AG04449 (cell line): ENCODE data around the gene HSD17B1.

Experiments
- CTCF ChIA-PET: fragments of 350-600 bp; formaldehyde crosslinking; extraction: SDS; loops from one replicate; lab custom pipeline; 2021; ENCODE audit warnings: antibody characterized with exemption; lab: Yijun Ruan, JAX
- POLR2A ChIA-PET: fragments of 400-600, 350-600 bp; formaldehyde crosslinking; extraction: SDS; loops from one replicate; lab custom pipeline; 2020; ENCODE audit warnings: antibody characterized with exemption, inconsistent platforms; lab: Yijun Ruan, JAX
- DNase-seq: peaks from one replicate; pipeline ENCODE4 v3.0.0-alpha.2; 2010; ENCODE audit warnings: low read depth, low spot score
- H3K4me3 ChIP-seq: 2 replicates; pipeline ENCODE4 v1.5.1; 2011; ENCODE audit warnings: low read depth, mild to moderate bottlenecking, control low read depth, low read length
- CTCF ChIP-seq: IDR thresholded peaks from one replicate; pipeline ENCODE4 v1.5.1; 2011; ENCODE audit warnings: mild to moderate bottlenecking, moderate library complexity, low read length, control low read depth, inconsistent platforms; ENCODE audit not compliant: insufficient read depth; ENCODE audit errors: missing control alignments

HSD17B1 gene

GRCh38 chr17:42548070-42548837 lies 4.5 kb upstream of the HSD17B1 start:
- TF ChIP-seq CTCF: peak; percentile 52
- H3K4me3 ChIP-seq: peak overlapping the region; percentile 43
- POLR2A ChIA-PET: interaction anchor here (1.1 to 1.7 kb wide), 2 partner anchors 11 to 12 kb away, joined by 3 to 10 read pairs; partner anchors contain the start of gene NAGLU
- DNase-seq: no peak
- CTCF ChIA-PET: interaction anchor here (1.0 to 2.3 kb wide), 2 partner anchors 12 to 226 kb away, joined by 4 to 9 read pairs; partner anchors contain the start of gene NAGLU

GRCh38 chr17:42548993-42549755 lies 3.5 kb upstream of the HSD17B1 start:
- ChIA-PET CTCF (interaction anchor here (1.0 to 2.3 kb wide), 2 partner anchors 13 to 227 kb away, joined by 4 to 9 read pairs; partner anchors contain the start of gene NAGLU), POLR2A (interaction anchor here (0.6 to 1.7 kb wide), 2 partner anchors 13 to 215 kb away, joined by 3 to 10 read pairs; partner anchors contain the start of gene NAGLU)
- TF ChIP-seq CTCF: no peak
- DNase-seq: no peak
- H3K4me3 ChIP-seq: no peak overlapping the region

GRCh38 chr17:42553161-42553818 lies 567 bp downstream of the HSD17B1 start:
- H3K4me3 ChIP-seq: peak overlapping the region; percentile 78
- ChIA-PET CTCF (interaction anchor here (1.1 kb wide), 1 partner anchor 17 kb away, joined by 3 read pairs; the partner anchor contains the start of gene NAGLU), POLR2A (interaction anchor here (0.6 to 1.1 kb wide), 2 partner anchors 53 to 113 kb away, joined by 3 to 6 read pairs; no protein-coding TSS in a partner anchor)
- TF ChIP-seq CTCF: no peak
- no peak for DNase-seq

DNA sequence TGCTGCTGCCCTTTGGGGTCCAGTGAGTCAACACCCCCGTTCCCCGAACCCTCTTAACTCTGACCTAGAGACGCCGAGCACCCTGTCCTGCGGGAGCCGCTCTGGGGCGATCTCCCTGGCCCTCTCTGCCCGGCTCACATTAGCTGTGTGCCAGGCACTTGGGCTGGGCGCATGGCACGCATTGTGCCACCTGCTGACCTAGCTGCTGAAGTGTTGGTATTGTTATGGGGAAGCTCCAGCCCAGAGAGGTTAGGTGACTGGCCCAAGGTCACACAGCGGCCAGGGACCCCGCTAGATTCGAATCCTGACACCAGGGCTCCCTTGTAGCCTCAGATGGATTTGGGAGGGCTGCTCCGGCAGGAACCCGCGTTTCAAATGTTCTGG lies 1.1 kb downstream of the HSD17B1 start:
- ChIA-PET POLR2A (interaction anchor here (0.9 to 1.2 kb wide), 3 partner anchors 11 to 112 kb away, joined by 3 to 4 read pairs (median 4); partner anchors contain the start of gene MLX), CTCF (interaction anchor here (1.1 to 2.0 kb wide), 3 partner anchors 11 to 24 kb away, joined by 3 to 5 read pairs (median 3); partner anchors contain the start of genes NAGLU and PSMC3IP)
- TF ChIP-seq CTCF: no peak
- DNase-seq: no peak
- peak overlapping the region; percentile 78 for H3K4me3 ChIP-seq

DNA sequence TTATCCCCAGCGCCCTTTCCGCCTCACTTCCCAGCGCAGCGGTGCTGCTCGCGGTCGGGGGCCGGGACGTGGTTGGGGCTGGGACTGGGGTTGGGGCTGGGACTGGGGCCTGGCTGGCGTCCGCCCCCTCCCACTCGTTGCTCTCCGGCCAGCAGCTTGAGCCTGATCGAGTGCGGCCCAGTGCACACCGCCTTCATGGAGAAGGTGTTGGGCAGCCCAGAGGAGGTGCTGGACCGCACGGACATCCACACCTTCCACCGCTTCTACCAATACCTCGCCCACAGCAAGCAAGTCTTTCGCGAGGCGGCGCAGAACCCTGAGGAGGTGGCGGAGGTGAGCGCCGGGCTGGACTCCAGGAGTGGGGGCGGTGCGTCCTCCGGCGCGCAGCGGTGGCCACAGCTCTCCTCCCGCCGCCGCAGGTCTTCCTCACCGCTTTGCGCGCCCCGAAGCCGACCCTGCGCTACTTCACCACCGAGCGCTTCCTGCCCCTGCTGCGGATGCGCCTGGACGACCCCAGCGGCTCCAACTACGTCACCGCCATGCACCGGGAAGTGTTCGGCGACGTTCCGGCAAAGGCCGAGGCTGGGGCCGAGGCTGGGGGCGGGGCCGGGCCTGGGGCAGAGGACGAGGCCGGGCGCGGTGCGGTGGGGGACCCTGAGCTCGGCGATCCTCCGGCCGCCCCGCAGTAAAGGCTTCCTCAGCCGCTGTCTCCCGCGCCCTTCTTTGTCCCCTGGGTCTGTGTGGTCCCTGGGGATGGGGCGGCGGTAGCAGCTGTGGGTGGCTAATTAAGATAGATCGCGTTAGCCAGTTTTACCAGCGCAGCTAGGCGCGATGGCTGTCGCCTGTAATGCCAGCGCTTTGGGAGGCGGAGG lies 1.8 kb downstream of the HSD17B1 start:
- TF ChIP-seq CTCF: no peak
- H3K4me3 ChIP-seq: peak overlapping the region; percentile 78
- POLR2A ChIA-PET: interaction anchor here (0.8 to 1.2 kb wide), 6 partner anchors 10 to 131 kb away, joined by 3 to 6 read pairs (median 4); partner anchors contain the start of genes CAVIN1 and MLX
- no peak for DNase-seq
- CTCF ChIA-PET: interaction anchor here (1.1 to 2.0 kb wide), 3 partner anchors 10 to 23 kb away, joined by 3 to 5 read pairs (median 3); partner anchors contain the start of genes NAGLU and PSMC3IP
